DND-41 (cell line): ENCODE results near the gene DGKZ.

Experiments
- ATAC-seq: fragments of 200-7000 bp; cut with Tn5 transposase; 3 replicates; pipeline ENCODE4 v1.9.1; 2021; ENCODE audit warnings: low read depth; ENCODE audit not compliant: insufficient read depth
- DNase-seq: peaks from one replicate; pipeline ENCODE4 v3.0.0-alpha.2; 2020
- H2AFZ ChIP-seq: 2 replicates; pipeline ENCODE4 v1.6.0; 2012; ENCODE audit warnings: low read depth, low read length
- H3K27ac ChIP-seq: 2 replicates; pipeline ENCODE4 v1.5.1; 2012; ENCODE audit warnings: low read length, inconsistent platforms
- H3K27me3 ChIP-seq: fragments of 200-600 bp; sonication (generic); 2 replicates; pipeline ENCODE4 v1.6.0; 2012; ENCODE audit warnings: low read length, mild to moderate bottlenecking, inconsistent platforms; ENCODE audit not compliant: insufficient read depth, poor library complexity
- H3K36me3 ChIP-seq: 2 replicates; pipeline ENCODE4 v1.5.1; 2012; ENCODE audit warnings: low read length, inconsistent platforms; ENCODE audit not compliant: insufficient read depth
- H3K4me1 ChIP-seq: 2 replicates; pipeline ENCODE4 v1.5.1; 2012; ENCODE audit warnings: mild to moderate bottlenecking, low read length; ENCODE audit not compliant: insufficient read depth
- H3K4me2 ChIP-seq: 2 replicates; pipeline ENCODE4 v1.6.0; 2012; ENCODE audit warnings: mild to moderate bottlenecking, moderate library complexity, low read length, inconsistent platforms; ENCODE audit not compliant: insufficient read depth
- H3K4me3 ChIP-seq, 2 experiments: fragments of 200-600 bp in 1 of 2; shearing (Covaris generic) in 1 of 2; 2 replicates each; pipeline ENCODE4 v1.5.1; 2012 to 2016; ENCODE audit warnings: inconsistent platforms in 2 of 2, low read length in 2 of 2, mild to moderate bottlenecking in 2 of 2, low read depth in 1 of 2, moderate library complexity in 1 of 2
- H3K79me2 ChIP-seq: 2 replicates; pipeline ENCODE4 v1.6.0; 2012; ENCODE audit warnings: low read length, inconsistent platforms; ENCODE audit not compliant: insufficient read depth
- H3K9ac ChIP-seq: 2 replicates; pipeline ENCODE4 v1.6.0; 2012; ENCODE audit warnings: low read depth, mild to moderate bottlenecking, inconsistent platforms, low read length, moderate library complexity
- H3K9me3 ChIP-seq: 2 replicates; pipeline ENCODE4 v1.5.1; 2012; ENCODE audit warnings: low read length, moderate library complexity, mild to moderate bottlenecking, inconsistent platforms; ENCODE audit not compliant: insufficient read depth, severe bottlenecking
- H4K20me1 ChIP-seq: 2 replicates; pipeline ENCODE4 v1.6.0; 2012; ENCODE audit warnings: low read length; ENCODE audit not compliant: insufficient read depth
- EZH2 ChIP-seq: IDR thresholded peaks from 3 replicates; pipeline ENCODE4 v1.6.1; 2012; ENCODE audit warnings: borderline replicate concordance, low read depth, mild to moderate bottlenecking, moderate library complexity, low read length, inconsistent platforms; ENCODE audit not compliant: severe bottlenecking
- TF ChIP-seq, protein P1 (sequence below): IDR thresholded peaks from 2 replicates; pipeline ENCODE4 v1.5.1; 2012; ENCODE audit warnings: borderline replicate concordance, low read length, moderate library complexity, mild to moderate bottlenecking; ENCODE audit not compliant: poor library complexity, severe bottlenecking; ENCODE audit errors: extremely low read depth

DGKZ gene

GRCh38 chr11:46427364-46427763 lies 80.1 kb downstream of the DGKZ start:
- H3K9me3 ChIP-seq = no peaks in the 10 kb centered on the region
- H3K79me2 ChIP-seq = no peaks in the 10 kb centered on the region
- H3K36me3 ChIP-seq = peaks cover 64% of the 10 kb centered on the region
- H3K4me2 ChIP-seq = no peak overlapping the region
- no peak overlapping the region for H2AFZ ChIP-seq
- H3K27ac ChIP-seq = no peak overlapping the region
- ATAC-seq = no peak
- no peak for TF ChIP-seq EZH2
- TF ChIP-seq, protein P1, sequence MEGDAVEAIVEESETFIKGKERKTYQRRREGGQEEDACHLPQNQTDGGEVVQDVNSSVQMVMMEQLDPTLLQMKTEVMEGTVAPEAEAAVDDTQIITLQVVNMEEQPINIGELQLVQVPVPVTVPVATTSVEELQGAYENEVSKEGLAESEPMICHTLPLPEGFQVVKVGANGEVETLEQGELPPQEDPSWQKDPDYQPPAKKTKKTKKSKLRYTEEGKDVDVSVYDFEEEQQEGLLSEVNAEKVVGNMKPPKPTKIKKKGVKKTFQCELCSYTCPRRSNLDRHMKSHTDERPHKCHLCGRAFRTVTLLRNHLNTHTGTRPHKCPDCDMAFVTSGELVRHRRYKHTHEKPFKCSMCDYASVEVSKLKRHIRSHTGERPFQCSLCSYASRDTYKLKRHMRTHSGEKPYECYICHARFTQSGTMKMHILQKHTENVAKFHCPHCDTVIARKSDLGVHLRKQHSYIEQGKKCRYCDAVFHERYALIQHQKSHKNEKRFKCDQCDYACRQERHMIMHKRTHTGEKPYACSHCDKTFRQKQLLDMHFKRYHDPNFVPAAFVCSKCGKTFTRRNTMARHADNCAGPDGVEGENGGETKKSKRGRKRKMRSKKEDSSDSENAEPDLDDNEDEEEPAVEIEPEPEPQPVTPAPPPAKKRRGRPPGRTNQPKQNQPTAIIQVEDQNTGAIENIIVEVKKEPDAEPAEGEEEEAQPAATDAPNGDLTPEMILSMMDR = no peak
- no peak overlapping the region for H3K9ac ChIP-seq
- H3K4me3 ChIP-seq = no peak overlapping the region
- H4K20me1 ChIP-seq = peaks cover 3% of the 10 kb centered on the region
- H3K27me3 ChIP-seq = no peaks in the 10 kb centered on the region
- DNase-seq = no peak
- no peaks in the 10 kb centered on the region for H3K4me1 ChIP-seq

GRCh38 chr11:46429717-46430116 lies 82.5 kb downstream of the DGKZ start:
- ATAC-seq = no peak
- H2AFZ ChIP-seq = no peak overlapping the region

More at GRCh38 chr11:46429717-46430116, 82.5 kb downstream of the DGKZ start:
- Histone ChIP-seq H3K9me3 (no peaks in the 10 kb centered on the region), H3K9ac (no peak overlapping the region), H3K79me2 (no peaks in the 10 kb centered on the region), H4K20me1 (peaks cover 3% of the 10 kb centered on the region), H3K27me3 (no peaks in the 10 kb centered on the region), H3K4me1 (no peaks in the 10 kb centered on the region), H3K36me3 (peaks cover 74% of the 10 kb centered on the region), H3K4me3 (no peak overlapping the region), H3K27ac (no peak overlapping the region), H3K4me2 (no peak overlapping the region)
- DNase-seq = no peak
- TF ChIP-seq, protein P1 = no peak
- TF ChIP-seq EZH2 = no peak
